Measurements from ENCODE around the gene C5orf63. TPM values are rescaled to one million over a fixed set of nuclear protein-coding genes. Genes with fewer than 3 reads are reported as not detected.
"Not testable (repeated sequence)": the region's sequence is repeated elsewhere in the genome, so short reads cannot be mapped to it uniquely, and the experiment has no call there.

The C5orf63 gene
- total RNA-seq, 1 experiment from 2014 or later, result not detected

DNA sequence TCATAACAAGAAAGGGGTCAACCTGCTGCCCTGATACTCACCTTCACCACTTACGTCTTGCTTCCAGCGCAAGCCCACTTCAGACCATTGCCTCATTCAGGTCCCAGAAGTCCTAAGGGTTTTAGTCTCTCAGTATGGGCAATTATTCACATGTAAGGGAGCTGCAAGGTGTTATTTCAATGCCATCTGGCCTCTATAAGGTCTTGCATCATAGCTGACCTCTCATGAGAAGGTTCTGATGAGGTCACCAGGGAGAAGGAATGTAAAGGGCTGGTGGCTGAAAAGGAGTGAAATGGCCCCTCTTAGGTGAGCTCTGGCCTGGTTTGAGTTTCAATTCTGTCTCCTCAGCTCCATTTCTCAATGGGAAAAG, 41.5 kb downstream of the C5orf63 start:
- no peak for DNase-seq (ENCODE audit: low spot score)

DNA sequence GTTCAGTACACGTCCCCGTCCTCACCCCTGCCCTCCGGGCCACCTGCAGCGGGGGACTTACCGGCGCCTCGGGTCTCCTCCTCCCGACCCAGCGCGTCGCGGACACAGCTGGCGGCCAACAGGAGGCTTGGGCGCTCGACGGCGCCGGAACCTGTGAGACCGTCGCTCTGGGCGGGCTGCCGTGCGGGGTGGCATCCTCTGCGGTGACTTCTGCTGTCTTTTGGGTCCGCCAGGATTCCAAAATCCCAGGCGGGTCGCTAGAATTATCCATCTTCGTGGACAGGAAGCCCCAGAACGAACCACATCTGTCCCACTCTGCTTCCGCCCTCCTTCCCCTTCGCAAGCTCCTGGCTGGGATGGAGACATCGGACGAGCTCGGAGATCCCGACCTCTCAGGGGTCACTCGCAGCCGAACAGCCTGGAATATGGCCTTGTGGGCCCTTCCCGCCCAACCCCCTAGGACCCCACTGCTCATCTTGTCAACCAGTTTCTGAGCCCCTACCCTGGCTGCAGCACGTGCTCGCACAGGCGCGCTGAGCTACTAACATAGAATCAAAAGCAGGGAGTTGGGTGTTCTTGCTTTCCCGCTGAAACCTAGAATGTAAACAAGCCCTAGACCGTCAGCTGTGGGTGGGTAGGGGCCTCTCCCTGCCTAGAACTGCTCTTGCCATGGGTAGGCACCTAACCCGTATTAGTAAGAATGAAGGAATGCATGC, 42.0 kb downstream of the C5orf63 start:
- DNase-seq (ENCODE audit: low spot score), result no peak

DNA sequence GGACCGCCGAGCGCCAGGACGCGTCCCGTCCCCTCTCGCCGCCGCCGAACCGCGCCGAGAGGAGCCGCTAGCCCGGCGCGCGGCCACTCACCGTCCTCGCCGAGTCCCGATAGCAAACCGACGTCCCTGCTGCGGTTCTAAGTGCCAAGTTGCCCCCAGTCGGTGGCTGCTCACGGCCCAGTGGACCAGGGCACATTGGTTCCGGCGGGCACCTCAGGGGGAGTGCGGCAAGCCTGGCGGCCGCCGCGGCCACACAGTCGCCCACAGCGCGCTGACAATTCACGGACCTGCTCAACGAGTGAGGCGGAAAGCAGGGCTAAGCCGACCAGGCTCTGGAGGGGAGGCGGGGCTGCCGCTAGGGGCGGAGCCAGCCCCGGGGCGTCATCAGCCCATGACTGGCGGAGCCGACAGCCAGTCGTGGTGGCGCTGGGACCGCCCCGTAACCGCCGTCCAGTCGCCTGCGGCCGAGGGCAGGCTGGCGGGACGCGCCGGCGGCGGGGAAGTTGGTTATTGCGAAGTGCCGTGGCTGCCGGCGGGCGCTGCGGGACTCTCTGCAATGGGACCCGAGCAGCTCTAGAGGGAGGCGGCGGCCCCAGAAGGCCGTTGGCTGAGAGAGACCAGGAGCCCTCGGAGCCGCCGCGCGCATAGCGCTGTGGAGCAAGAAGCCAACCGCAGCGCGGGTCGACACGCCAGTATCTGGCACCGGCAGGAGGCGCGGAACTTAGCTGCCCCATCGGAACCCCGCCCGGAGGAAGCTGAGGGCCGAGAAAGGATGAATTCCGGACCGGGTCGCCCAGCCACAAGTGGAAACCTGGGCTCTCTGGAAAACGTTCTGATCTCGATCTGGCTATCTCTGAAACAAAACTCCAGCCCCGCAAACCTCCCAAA, 42.8 kb downstream of the C5orf63 start, which contains the start of gene MARCHF3:
TSS of gene MARCHF3 (minus strand) at position 300 of the 888 bp plus-strand sequence. CDS start 112,387 bp downstream, outside the sequence.
- peak; percentile 91 for DNase-seq (ENCODE audit: low spot score)

DNA sequence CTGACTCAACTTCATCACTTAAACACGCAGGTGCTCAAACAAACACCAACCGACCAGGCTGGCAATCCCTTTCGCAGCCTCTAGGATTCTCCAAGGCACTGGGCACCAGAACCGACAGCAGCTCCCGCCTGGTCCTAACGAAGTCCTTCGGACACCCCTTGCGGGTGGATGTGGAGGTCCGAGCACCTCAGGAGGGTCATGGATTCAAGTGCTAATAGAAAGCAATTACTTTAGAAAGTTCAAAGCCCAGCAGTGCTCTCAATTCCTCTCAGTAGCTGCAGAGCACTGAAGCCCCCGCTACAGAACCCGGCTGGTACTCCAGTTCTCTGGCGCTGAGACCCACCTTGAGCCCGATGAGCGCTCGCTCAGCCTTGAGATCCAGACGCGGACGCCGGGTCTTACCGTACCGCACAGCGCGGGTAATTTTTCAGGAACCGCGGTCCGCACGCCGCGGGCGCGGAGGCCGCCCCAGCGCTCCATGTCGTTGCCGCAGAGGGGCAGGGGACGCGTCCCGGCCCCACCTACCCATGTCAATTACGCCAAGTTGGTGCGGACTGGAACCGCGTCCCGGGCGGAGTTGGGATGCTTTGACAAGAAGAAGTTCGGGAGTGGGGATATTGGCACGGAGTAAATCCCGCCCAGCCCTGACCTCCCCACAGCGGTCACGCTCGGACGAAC, 43.6 kb downstream of the C5orf63 start:
- peak; percentile 58 for DNase-seq (ENCODE audit: low spot score)

DNA sequence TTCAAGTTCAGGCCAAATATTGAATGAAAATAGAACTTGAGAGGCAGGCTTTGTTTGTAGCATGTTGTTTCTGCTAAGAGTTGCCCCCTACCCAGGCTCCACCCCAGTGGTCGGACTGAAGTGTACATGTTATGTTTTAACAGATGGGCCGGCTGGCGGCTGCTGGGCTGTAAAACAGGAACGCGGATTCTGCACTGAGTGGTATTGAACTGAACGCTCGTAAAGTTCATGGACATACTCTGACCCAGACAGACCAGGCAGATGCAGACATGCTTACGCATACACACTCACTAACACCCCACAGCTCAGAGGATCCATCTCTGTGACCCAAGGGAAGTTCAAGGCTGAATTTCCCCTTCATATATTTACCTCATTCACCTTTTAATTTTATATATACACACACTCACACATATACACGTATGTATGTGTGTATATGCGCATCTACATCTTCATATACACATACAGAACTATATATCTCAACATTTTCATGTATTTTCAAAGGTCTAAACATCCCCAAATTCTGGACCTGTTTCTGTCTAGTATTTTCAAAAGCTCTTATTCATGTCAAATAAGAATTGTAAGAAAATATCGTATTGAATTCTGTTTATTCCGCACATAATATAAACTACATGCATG, 44.4 kb downstream of the C5orf63 start:
- DNase-seq (ENCODE audit: low spot score), result no peak

DNA sequence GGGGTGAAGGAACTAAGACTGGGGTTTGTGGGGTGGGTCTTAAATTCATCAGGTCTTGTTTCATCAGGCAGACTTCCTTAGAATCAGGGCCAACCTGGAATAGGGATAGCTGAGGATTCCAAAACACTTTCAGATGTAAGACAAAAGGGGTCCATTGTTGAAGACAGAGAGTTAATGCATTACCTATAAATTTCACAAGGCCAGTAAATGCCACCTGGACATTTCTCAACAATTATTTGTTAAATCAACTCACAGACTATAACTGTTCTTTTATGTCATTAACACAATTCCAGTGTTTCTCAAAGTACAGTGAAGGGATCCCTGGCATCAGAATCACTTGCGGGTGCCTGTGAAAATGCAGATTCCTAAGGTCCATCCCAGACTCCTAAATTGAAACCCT, 45.8 kb downstream of the C5orf63 start:
- DNase-seq (ENCODE audit: low spot score), result no peak

DNA sequence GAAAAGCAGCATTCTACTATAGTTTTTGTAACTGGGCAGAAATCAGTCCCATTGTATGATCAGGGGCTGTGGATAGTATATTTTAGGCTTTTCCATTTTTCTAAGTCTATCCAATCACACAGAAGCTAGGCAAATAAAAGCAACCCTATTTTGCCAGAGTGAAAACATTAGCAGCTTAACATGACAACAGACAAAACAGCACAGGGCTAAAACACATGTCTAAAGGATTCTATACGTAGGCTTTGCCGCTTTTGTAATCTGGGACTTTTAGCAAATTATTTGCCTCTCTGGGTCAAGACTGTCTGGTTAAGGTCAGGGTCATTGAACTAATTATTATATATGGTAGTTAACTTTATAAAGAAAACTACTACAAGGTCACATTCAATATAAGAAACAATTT, 47.1 kb downstream of the C5orf63 start:
- DNase-seq (ENCODE audit: low spot score), result no peak

DNA sequence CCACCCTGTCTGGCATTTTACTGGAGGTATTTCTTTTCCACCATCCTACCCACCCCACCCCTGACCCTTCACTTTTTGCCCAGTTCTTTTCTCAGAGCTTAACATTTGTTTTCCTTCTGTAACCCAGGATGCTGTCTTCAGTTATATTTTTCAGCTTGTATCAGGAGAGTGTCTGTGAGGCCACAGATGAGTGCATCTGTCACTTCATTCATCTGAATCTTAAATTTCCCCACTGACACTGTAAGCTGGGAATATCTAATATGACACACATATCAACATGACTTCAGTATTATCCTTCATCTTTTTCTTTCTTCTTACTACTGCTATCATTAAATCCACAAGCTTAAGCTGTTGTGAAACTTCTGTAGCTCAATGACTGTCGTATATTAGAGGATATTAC, 47.8 kb downstream of the C5orf63 start:
- DNase-seq (ENCODE audit: low spot score), result no peak

DNA sequence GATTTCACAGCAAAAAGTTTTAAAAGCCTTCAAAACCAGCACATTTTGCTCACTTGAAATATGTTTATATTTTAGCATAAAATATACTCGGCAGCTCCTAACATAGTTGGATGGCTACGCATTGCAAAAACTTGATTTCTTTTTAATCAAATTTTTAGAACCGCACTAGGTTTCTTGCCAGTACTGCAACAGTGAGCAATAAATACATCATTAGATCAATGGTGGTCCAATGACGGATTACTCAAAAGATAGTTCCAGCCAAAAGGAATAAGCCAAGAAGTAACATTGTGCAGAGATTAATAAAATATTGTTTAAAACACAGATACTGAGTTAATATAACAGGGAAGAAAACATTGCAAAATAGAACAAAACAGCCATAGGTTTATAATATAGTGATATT, 48.5 kb downstream of the C5orf63 start:
- no peak for DNase-seq (ENCODE audit: low spot score)

DNA sequence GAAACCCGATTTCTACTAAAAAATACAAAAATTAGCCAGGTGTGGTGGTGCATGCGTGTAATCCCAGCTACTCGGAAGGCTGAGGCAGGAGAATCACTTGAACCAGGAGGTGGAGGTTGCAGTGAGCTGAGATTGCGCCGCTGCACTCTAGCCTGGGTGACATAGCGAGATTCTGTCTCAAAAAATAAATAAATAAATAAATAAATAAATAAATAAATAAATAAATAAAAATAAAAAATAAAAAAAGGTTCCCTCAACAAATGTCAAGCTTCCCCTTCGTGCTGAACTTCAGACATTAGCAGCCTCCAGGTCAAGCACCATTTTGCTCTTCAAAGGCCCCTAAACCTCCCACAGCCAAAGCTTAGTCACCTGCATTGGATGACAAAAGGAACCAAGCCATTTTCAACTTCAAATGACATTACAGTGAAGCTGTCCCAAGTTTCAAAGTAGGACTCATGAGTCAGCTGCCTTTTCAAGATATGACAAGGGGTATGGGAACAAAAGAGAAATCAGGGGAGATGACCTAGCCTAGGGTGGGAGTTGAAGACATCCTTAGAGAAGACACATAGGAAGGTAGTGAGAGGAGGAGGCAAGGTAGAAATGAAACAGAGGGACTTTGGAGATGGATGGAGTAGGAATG, 49.6 kb downstream of the C5orf63 start:
- not testable (repeated sequence) for DNase-seq (ENCODE audit: low spot score)

DNA sequence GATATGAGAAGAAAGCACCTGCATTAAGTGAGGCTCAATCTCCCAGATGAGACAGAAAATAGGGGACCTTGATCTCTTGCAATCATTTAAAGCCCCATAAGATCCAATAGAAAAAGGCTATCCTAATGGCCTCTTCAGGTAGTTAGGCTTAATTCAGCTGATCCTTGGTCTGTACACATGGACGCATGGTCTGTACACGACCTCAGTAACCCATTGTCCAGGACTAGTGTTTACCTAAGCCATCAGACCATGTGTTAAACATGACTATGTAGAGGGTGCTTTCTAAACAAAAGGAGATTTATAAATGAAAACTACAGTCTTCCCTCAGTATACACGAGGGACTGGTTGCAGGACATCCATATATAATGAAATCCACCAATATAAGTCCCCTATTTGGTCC, 50.5 kb downstream of the C5orf63 start:
- no peak for DNase-seq (ENCODE audit: low spot score)

DNA sequence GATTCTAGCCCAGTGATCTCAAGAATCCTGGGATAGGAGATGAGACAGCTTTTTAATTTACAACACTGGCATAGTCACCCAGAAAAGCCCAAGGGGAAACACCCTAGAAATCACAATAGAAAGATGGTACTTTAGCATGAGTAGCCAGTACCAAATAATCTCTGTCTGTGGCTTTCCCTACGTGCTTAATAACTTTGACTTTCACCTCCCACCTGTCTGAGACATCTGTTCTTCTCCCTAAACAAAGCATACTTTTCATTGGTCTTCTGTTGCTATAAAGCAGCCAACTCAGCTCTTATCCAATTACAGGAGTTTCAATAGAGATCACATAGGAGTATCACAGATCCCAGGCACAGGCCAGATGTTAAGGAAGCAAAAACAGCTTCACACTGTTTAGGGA, 53.4 kb downstream of the C5orf63 start:
- no peak for DNase-seq (ENCODE audit: low spot score)

DNA sequence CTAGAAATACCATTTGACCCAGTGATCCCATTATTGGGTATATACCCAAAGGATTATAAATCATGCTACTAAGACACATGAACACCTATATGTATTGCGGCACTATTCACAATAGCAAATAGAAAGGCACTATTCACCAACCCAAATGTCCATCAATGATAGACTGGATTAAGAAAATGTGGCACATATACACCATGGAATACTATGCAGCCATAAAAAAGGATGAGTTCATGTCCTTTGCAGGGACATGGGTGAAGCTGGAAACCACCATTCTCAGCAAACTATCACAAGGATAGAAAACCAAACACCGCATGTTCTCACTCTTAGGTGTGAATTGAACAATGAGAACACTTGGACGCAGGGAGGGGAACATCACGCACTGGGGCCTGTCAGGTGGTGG, 56.6 kb downstream of the C5orf63 start:
- DNase-seq (ENCODE audit: low spot score), result not testable (repeated sequence)

DNA sequence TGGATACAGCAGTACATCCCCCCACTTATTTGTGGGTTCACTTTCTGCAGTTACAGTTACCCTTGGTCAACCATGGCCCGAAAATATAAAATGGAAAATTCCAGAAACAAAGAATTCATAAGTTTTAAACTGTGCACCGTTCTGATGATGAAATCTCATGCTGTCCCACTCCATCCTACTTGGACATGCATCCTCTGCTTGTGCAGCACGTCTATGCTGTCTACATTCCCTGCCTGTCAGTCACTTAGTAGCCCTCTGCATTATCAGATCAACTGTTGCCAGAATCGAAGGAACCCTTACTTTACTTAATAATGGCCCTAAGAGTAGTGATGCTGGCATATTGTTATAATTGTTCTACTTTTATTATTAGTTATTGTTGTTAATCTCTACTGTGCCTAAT, 57.6 kb downstream of the C5orf63 start:
- no peak for DNase-seq (ENCODE audit: low spot score)

DNA sequence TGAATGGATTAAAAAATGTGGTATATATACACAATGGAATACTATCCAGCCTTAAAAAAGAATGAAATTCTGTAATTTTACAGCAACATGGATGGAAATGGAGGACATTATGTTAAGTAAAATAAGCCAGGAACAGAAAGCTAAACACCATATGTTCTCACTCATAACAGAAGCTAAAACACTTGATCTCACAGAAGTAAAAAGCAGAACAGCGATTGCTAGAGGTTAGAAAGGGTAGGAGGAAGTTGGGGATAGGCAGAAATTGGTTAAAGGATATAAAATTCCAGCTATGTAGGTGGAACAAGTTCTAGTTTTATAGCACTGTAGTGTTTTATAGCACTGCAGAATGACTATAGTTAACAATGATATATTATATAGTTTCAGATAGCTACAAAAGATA, 58.7 kb downstream of the C5orf63 start:
- DNase-seq (ENCODE audit: low spot score), result no peak

DNA sequence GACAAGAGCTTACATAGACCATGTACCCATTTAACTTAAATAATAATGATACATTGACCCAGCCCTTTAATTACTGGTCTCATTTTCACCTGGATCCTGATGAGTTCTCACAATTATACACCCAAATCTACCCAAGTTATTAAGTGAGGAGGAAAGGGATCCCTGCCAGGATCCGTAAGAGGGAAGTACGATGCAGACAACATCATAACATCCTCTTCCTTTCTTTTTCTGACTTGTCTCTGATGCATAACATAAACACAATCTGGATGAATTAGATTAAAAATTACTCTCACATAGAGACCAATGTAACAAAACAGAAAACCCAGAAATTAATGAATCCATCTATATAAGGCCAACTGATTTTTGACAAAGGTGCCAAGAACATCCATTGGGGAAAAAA, 59.9 kb downstream of the C5orf63 start:
- no peak for DNase-seq (ENCODE audit: low spot score)

DNA sequence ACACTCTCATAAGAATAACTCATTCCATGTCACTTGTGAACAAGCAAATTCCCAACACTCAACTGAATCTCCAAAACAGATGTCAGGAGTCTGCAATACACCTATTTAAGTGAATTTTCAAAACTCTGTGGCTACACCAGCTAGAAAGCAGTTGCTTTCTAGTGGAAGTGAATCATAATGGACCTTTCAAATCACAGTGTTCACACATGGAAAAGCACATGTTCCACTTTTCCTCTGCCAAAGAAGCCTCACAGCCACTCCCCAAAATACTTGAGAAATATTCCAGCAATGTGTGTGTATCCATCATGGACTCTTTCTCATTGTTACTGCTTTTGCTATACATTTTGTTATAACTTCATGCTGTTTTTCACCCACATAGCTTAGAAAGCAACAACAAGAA, 60.4 kb downstream of the C5orf63 start:
- no peak for DNase-seq (ENCODE audit: low spot score)

DNA sequence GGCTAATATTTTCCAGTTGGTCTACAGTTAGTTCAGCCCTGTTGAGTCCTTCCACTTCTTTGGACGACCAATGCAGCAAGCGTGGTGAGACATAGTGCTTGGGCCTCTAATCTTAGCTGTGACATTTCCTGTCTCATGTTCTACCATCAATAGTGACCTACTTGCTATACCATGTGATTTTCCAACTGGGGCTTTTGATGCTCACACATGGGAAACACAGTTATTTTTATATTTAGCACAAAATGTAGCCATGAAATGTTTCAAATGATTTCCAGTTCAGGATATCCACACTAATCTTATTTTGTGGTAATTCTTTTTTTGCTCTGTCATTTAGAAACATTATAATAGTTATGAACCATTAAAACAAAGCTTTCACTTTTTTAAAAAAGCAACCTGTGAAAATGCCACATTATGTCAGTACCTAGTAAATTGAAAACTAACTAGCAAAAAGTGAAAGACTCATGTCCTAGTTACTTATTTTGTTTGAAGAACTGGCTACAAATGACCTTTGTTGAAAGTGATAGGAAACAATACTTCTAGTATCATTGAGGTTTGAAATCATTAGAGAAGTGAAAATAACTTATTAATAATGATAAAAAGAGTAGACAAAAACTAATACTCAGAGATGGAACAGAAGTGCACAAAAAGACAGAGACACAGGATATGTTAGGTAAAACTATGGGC, 61.2 kb downstream of the C5orf63 start:
- DNase-seq (ENCODE audit: low spot score), result no peak

DNA sequence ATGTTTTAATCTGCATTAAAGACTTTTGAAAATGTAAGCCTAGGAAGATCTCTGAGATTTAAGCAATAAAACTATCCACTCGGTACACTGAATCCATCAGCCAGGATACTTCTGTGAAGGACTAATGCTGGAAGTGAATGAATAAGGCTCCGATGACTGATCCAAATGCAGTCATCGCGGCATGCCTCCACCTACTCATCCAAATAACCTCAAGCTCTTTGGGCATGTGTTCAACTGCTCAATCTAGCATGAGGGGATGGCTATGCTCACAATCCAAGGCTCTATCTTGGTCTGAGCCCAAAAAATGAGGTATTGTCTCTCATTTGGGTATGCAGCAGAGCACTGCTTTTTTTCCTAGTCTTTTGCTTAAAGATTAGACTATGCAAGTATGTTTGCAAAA, 62.1 kb downstream of the C5orf63 start:
- no peak for DNase-seq (ENCODE audit: low spot score)

DNA sequence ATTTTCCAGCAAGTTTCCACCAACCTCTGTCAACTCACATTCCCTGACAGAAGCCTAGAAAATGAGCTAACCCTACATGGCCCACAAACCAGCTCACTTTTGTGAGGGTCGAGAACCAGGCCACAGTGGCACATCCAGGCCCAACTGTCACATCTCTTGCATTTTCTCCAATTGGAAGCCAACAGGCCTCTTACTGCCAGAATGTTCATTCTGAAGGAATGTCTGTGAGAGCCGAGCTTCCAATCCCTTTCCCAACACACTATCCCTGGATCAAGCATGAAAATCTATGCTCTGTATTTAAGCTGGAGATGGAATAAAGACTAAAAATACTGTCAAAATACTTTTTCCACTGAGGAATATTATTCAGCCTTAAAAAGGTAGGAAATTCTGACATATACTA, 62.9 kb downstream of the C5orf63 start:
- DNase-seq (ENCODE audit: low spot score), result no peak

DNA sequence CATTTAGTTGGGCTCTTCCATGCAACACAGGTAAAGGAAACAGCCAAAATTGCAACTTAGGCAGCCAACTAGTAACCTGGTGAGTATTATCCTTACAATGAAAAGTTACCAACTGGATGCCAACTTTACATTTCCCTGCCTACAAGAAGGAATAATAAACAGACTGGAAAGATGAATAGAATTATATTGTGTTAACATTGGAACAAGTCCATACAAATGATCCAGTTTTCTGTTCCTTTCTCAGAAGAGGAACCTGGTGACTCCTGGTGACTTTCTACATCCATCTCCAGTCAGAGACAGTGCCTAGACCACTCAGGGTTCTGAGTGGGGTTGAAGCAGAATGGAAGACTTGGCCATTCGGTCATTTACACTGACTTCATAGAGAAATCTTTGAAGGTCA, 63.5 kb downstream of the C5orf63 start:
- no peak for DNase-seq (ENCODE audit: low spot score)
